Stomach (tissue), 4 donors: ENCODE results near the gene OXSM.

Experiments
- CTCF ChIP-seq, 7 experiments: fragments of 450-650 bp in 4 of 7; fragments of 200-600 bp in 3 of 7; sonication (generic) in 3 of 7; IDR thresholded peaks; one replicate each; pipeline ENCODE4 v1.5.1; 2016 to 2019; ENCODE audit warnings: antibody characterized with exemption in 7 of 7, control low read depth in 2 of 7, mild to moderate bottlenecking in 1 of 7
- EP300 ChIP-seq: sonication (generic); formaldehyde crosslinking; IDR thresholded peaks from one replicate; pipeline ENCODE4 v1.6.1; 2017; ENCODE audit warnings: antibody characterized with exemption
- POLR2A ChIP-seq, 4 donors: fragments of 450-650 bp; IDR thresholded peaks; one replicate each; pipeline ENCODE4 v1.6.1; 2016; ENCODE audit warnings: antibody characterized with exemption in 4 of 4, control low read depth in 2 of 4, mild to moderate bottlenecking in 1 of 4, moderate library complexity in 1 of 4

- TF ChIP-seq EP300 (no peak), CTCF (IDR thresholded peaks at IDR 0.05) (no peak), POLR2A (IDR thresholded peaks at IDR 0.05) (no peak)
Measured at GRCh38 chr3:25768851-25769250, 21.0 kb upstream of the OXSM start.
